NT2/D1 (cell line): ENCODE data around the gene SKIC8.

Source experiments
- SUZ12 ChIP-seq: IDR thresholded peaks from 2 replicates; pipeline ENCODE4 v1.6.1; 2011; ENCODE audit not compliant: insufficient read length, insufficient read depth; ENCODE audit errors: extremely low read depth
- YY1 ChIP-seq: IDR thresholded peaks from 2 replicates; pipeline ENCODE4 v1.6.1; 2011; ENCODE audit not compliant: insufficient read length, insufficient read depth
- ZNF274 ChIP-seq: IDR thresholded peaks from 2 replicates; pipeline ENCODE4 v1.6.1; 2011; ENCODE audit warnings: mild to moderate bottlenecking, low read depth, low read length

GRCh38 chr15:78259232-78259631 is 40.2 kb downstream of the SKIC8 start:
- TF ChIP-seq ZNF274 (0 out of 2 replicates have a peak, but pooled peaks have one; percentile 33), YY1 (no peak), SUZ12 (no peak)
